Endothelial cell of umbilical vein (primary cell): ENCODE measurements around the gene CYTIP. TPM values are rescaled to one million over a fixed set of nuclear protein-coding genes. Genes with fewer than 3 reads are reported as not detected.
A peak's percentile ranks its signal among the peaks of the same experiment; 100 is the strongest.

ENCODE experiments used
- BruUV-seq: library from RNA; stranded (reverse); fragments of 400-500 nt; replicated peaks from 2 replicates; lab custom pipeline; 2021; lab: Mats Ljungman, UMichigan
- CTCF ChIA-PET: fragments of 300-600, 350-600 bp; sonication (Branson Sonifier 250); formaldehyde crosslinking; loops from one replicate; lab custom pipeline; 2021; ENCODE audit warnings: antibody characterized with exemption, inconsistent platforms; lab: Charles Lee
- POLR2A ChIA-PET: fragments of 300-600, 350-600 bp; sonication (Branson Sonifier 250); formaldehyde crosslinking; loops from one replicate; lab custom pipeline; 2021; ENCODE audit warnings: antibody characterized with exemption, inconsistent platforms; lab: Charles Lee
- DNase-seq: peaks from one replicate; pipeline ENCODE4 v3.0.0-alpha.2; 2011; ENCODE audit warnings: low read depth, low spot score
- FAIRE-seq: peaks from 2 replicates; lab custom pipeline; 2011; peaks lifted over from hg19 to GRCh38; lab: Jason Lieb, UNC
- H2AFZ ChIP-seq: 2 replicates; pipeline ENCODE4 v1.6.0; 2012; ENCODE audit warnings: low read depth, low read length, control low read depth, inconsistent platforms
- H3K27ac ChIP-seq: 2 replicates; pipeline ENCODE4 v1.5.1; 2011; ENCODE audit warnings: low read depth, mild to moderate bottlenecking, control low read depth, low read length, moderate library complexity; ENCODE audit not compliant: insufficient read depth
- H3K27me3 ChIP-seq, 2 experiments: 2 replicates each; pipeline versions ENCODE4 v1.6.0 to v1.6.1; 2011; ENCODE audit warnings: low read length in 2 of 2, mixed read lengths in 1 of 2; ENCODE audit not compliant: control insufficient read depth in 2 of 2, insufficient read depth in 2 of 2
- H3K36me3 ChIP-seq, 2 experiments: 2 replicates in 1 of 2; 3 replicates in 1 of 2; pipeline ENCODE4 v1.5.1; 2011; ENCODE audit warnings: low read length in 2 of 2, mild to moderate bottlenecking in 1 of 2, moderate library complexity in 1 of 2; ENCODE audit not compliant: control insufficient read depth in 2 of 2, insufficient read depth in 2 of 2; ENCODE audit errors: extremely low read depth in 1 of 2
- H3K4me1 ChIP-seq: 3 replicates; pipeline ENCODE4 v1.5.1; 2011; ENCODE audit warnings: mild to moderate bottlenecking, low read length; ENCODE audit not compliant: control insufficient read depth, insufficient read depth; ENCODE audit errors: extremely low read depth
- H3K4me2 ChIP-seq: 2 replicates; pipeline ENCODE4 v1.6.1; 2011; ENCODE audit warnings: low read length, control low read depth, mixed read lengths; ENCODE audit not compliant: insufficient read depth
- H3K4me3 ChIP-seq, 3 experiments: fragments of 200-600 bp in 1 of 3; sonication (generic), shearing (Covaris generic) in 1 of 3; replicated peaks in 1 of 3; 2 replicates each; pipeline ENCODE4 v1.5.1; 2011 to 2016; ENCODE audit warnings: control low read depth in 3 of 3, low read length in 3 of 3, mild to moderate bottlenecking in 2 of 3, inconsistent platforms in 1 of 3, low read depth in 1 of 3, moderate library complexity in 1 of 3; ENCODE audit not compliant: insufficient read depth in 1 of 3
- H3K79me2 ChIP-seq: 2 replicates; pipeline ENCODE4 v1.6.0; 2012; ENCODE audit warnings: low read length, inconsistent platforms; ENCODE audit not compliant: control insufficient read depth, insufficient read depth
- H3K9ac ChIP-seq: replicated peaks from 2 replicates; pipeline ENCODE3; 2011; ENCODE audit warnings: low read length, control low read depth; ENCODE audit not compliant: insufficient read depth; ENCODE audit errors: extremely low read depth
- H3K9me1 ChIP-seq: replicated peaks from 3 replicates; pipeline ENCODE4 v1.6.0; 2011; ENCODE audit warnings: mild to moderate bottlenecking, low read length; ENCODE audit not compliant: control insufficient read depth, insufficient read depth; ENCODE audit errors: extremely low read depth
- H3K9me3 ChIP-seq: replicated peaks from 2 replicates; pipeline ENCODE4 v1.5.1; 2012; ENCODE audit warnings: low read length, inconsistent platforms; ENCODE audit not compliant: control insufficient read depth, insufficient read depth
- H4K20me1 ChIP-seq: replicated peaks from 2 replicates; pipeline ENCODE3; 2011; ENCODE audit warnings: mild to moderate bottlenecking, low read length; ENCODE audit not compliant: control insufficient read depth, insufficient read depth; ENCODE audit errors: extremely low read depth
- EZH2 ChIP-seq: IDR thresholded peaks from 2 replicates; pipeline ENCODE4 v1.6.1; 2012; ENCODE audit warnings: borderline replicate concordance, low read depth, mild to moderate bottlenecking, moderate library complexity, low read length, inconsistent platforms; ENCODE audit not compliant: severe bottlenecking
- FOS ChIP-seq: IDR thresholded peaks from 2 replicates; pipeline ENCODE4 v1.6.1; 2011; ENCODE audit warnings: mild to moderate bottlenecking, low read length, moderate library complexity, borderline replicate concordance; ENCODE audit not compliant: insufficient read depth
- GATA2 ChIP-seq: IDR thresholded peaks from 2 replicates; pipeline ENCODE4 v1.7.0; 2011; ENCODE audit warnings: low read depth, mild to moderate bottlenecking, moderate library complexity, mixed read lengths, low read length; ENCODE audit not compliant: insufficient read length, insufficient read depth
- JUN ChIP-seq: IDR thresholded peaks from 2 replicates; pipeline ENCODE4 v1.6.1; 2011; ENCODE audit warnings: borderline replicate concordance, low read depth; ENCODE audit not compliant: insufficient read length, insufficient read depth
- MYC ChIP-seq: IDR thresholded peaks from one replicate; pipeline ENCODE4 v1.6.1; 2011; ENCODE audit warnings: mild to moderate bottlenecking, low read depth, low read length
- POLR2A ChIP-seq: IDR thresholded peaks from 2 replicates; pipeline ENCODE4 v1.6.1; 2012; ENCODE audit warnings: low read depth, mild to moderate bottlenecking, control low read depth, low read length
- POLR2AphosphoS5 ChIP-seq: IDR thresholded peaks from 2 replicates; pipeline ENCODE4 v1.6.1; 2012; ENCODE audit warnings: low read depth, mild to moderate bottlenecking, control low read depth, low read length, moderate library complexity; ENCODE audit not compliant: insufficient read depth
- dilution Hi-C: fragments of 300-500 bp; cut with MboI; formaldehyde crosslinking; loops from one replicate; pipeline ENCODE4 v1.15.0; 2019; ENCODE audit warnings: low sequenced_read_pairs; ENCODE audit not compliant: extremely low pct_ligation_motif_present
- intact Hi-C: fragments of 100-400 bp; cut with micrococcal nuclease; formaldehyde crosslinking; loops from one replicate; pipeline ENCODE4 v1.10.0; 2022
- polyA plus RNA-seq, 4 experiments: library from polyadenylated mRNA; depleted of rRNA in 3 of 4; stranded (reverse) in 3 of 4; unstranded in 1 of 4; fragments of >200 nt; gene quantifications; 2 replicates each; pipeline versions ENCODE4 v1.2.1 to v1.2.3, GENCODE V29; 2011 to 2012; ENCODE audit warnings: missing spikeins in 1 of 4
- total RNA-seq: library from RNA; stranded (reverse); gene quantifications from 2 replicates; pipeline ENCODE4 v1.2.3, GENCODE V29; 2021
- TF ChIP-seq, protein P1 (sequence below), 2 donors: IDR thresholded peaks; 1 replicate in 1 of 2; 2 replicates in 1 of 2; pipeline ENCODE4 v1.5.1; 2011; ENCODE audit warnings: low read length in 2 of 2, mild to moderate bottlenecking in 2 of 2, moderate library complexity in 2 of 2, control low read depth in 1 of 2, inconsistent platforms in 1 of 2, low read depth in 1 of 2; ENCODE audit not compliant: insufficient read depth in 1 of 2; ENCODE audit errors: extremely low read depth in 1 of 2
- TF ChIP-seq, protein P2 (sequence below): IDR thresholded peaks from 2 replicates; pipeline ENCODE4 v1.6.1; 2011; ENCODE audit not compliant: insufficient read depth, insufficient read length

CYTIP gene
- total and polyA plus RNA-seq, 2 donors (not counting 3 experiments of a cell fraction or from before 2014, with no cell fraction given), result not detected

DNA sequence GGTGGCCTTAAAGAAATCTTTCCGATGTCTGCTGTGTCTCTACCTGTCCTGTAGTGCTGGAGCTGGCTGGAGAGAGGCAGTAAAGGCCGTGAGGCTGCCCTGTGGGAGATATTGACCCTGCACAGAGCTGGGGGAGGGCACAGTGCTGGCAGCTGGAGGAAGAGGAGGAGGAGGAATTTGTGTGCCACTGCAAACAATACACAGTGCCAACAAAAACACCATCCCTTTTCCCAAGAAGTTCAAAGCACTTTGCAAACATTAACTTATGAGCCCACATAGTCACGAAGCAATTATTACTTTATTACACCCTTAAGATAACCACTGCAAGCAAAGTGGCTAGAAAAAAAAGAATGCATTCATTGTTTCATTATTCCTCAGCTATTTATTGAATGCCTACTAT is 45.0 kb upstream of the CYTIP start:
- Histone ChIP-seq H3K4me1 (peaks cover 5% of the 10 kb centered on the region), H3K27me3 (peaks cover 2 to 5% of the 10 kb centered on the region in 2 experiments), H2AFZ (peak overlapping the region; percentile 36), H3K27ac (no peak overlapping the region), H3K9ac (no peak overlapping the region), H3K4me2 (no peak overlapping the region), H3K9me3 (no peaks in the 10 kb centered on the region), H3K36me3 (no peaks in the 10 kb centered on the region), H4K20me1 (no peaks in the 10 kb centered on the region), H3K79me2 (no peaks in the 10 kb centered on the region), H3K4me3 (no peak overlapping the region), H3K9me1 (no peaks in the 10 kb centered on the region)
- intact Hi-C loops, result no loop called here
- ChIA-PET POLR2A (no interaction called here), CTCF (interaction anchor here (0.7 to 1.3 kb wide), 3 partner anchors 16 to 523 kb away, joined by 3 to 4 read pairs (median 3); no protein-coding TSS in a partner anchor)
- no TSS peak for BruUV-seq
- TF ChIP-seq, protein P1, sequence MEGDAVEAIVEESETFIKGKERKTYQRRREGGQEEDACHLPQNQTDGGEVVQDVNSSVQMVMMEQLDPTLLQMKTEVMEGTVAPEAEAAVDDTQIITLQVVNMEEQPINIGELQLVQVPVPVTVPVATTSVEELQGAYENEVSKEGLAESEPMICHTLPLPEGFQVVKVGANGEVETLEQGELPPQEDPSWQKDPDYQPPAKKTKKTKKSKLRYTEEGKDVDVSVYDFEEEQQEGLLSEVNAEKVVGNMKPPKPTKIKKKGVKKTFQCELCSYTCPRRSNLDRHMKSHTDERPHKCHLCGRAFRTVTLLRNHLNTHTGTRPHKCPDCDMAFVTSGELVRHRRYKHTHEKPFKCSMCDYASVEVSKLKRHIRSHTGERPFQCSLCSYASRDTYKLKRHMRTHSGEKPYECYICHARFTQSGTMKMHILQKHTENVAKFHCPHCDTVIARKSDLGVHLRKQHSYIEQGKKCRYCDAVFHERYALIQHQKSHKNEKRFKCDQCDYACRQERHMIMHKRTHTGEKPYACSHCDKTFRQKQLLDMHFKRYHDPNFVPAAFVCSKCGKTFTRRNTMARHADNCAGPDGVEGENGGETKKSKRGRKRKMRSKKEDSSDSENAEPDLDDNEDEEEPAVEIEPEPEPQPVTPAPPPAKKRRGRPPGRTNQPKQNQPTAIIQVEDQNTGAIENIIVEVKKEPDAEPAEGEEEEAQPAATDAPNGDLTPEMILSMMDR (IDR thresholded peaks at IDR 0.05; ENCODE audit: extremely low read depth in 1 of 2, insufficient read depth in 1 of 2, low read depth in 1 of 2, low read length in 2 of 2), result no peak
- TF ChIP-seq GATA2 (no peak), POLR2AphosphoS5 (no peak)
- TF ChIP-seq, protein P2, sequence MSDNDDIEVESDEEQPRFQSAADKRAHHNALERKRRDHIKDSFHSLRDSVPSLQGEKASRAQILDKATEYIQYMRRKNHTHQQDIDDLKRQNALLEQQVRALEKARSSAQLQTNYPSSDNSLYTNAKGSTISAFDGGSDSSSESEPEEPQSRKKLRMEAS, result no peak
- dilution Hi-C loops, result no loop called here
- DNase-seq (peak; percentile 57), FAIRE-seq (peak; percentile 15)

DNA sequence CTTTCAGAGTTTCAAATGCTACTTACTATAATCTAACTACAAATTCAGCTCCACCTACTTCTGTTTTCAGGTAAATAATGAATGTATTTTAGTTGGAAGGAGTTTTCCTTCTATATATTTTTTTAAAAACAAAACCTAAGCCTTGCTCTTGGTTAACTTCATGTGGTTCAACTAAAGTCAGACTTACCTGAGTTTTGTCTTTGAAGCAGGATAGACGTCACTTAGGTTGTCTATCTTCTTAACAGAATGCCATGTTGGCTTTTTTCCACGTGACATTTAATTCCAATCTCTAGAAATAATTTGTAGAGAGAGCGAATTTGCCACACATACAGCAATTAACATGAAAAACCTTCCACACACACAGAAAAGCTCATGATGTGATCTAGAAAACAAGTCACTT is 43.9 kb upstream of the CYTIP start:
- FAIRE-seq, result no peak

More for the DNA sequence above, 43.9 kb upstream of the CYTIP start:
- no peaks in the 10 kb centered on the region for H3K9me1 ChIP-seq
- H3K9me3 ChIP-seq, result no peaks in the 10 kb centered on the region
- CTCF ChIA-PET, result interaction anchor here (1.3 kb wide), 1 partner anchor 15 kb away, joined by 4 read pairs; no protein-coding TSS in a partner anchor
- H3K36me3 ChIP-seq, result no peaks in the 10 kb centered on the region
- H3K4me3 ChIP-seq, result no peak overlapping the region
- H3K4me1 ChIP-seq, result peaks cover 5% of the 10 kb centered on the region
- H3K9ac ChIP-seq, result no peak overlapping the region
- peaks cover 2 to 5% of the 10 kb centered on the region in 2 experiments for H3K27me3 ChIP-seq
- TF ChIP-seq FOS (no peak), MYC (no peak), JUN (no peak), POLR2AphosphoS5 (no peak), GATA2 (no peak), POLR2A (no peak), EZH2 (no peak)
- TF ChIP-seq, protein P2, result no peak
- TF ChIP-seq, protein P1 (IDR thresholded peaks at IDR 0.05; ENCODE audit: extremely low read depth in 1 of 2, insufficient read depth in 1 of 2, low read depth in 1 of 2, low read length in 2 of 2), result no peak
- no peak for DNase-seq
- no TSS peak for BruUV-seq
- dilution Hi-C loops (no loop called here), intact Hi-C loops (no loop called here)
- no peaks in the 10 kb centered on the region for H3K79me2 ChIP-seq
- POLR2A ChIA-PET, result no interaction called here
- no peak overlapping the region for H3K27ac ChIP-seq
- no peak overlapping the region for H2AFZ ChIP-seq
- H3K4me2 ChIP-seq, result no peak overlapping the region
- H4K20me1 ChIP-seq, result no peaks in the 10 kb centered on the region
